Transverse colon (tissue), 4 donors: Measurements from ENCODE around the gene GMCL1. TPM values are rescaled to one million over a fixed set of nuclear protein-coding genes. Genes with fewer than 3 reads are reported as not detected.
"Not testable (repeated sequence)": the region's sequence is repeated elsewhere in the genome, so short reads cannot be mapped to it uniquely, and the experiment has no call there.

ENCODE experiments used
- DNase-seq: peaks from one replicate; pipeline ENCODE4 v3.0.0-alpha.2; 2019
- H3K27ac ChIP-seq, 4 donors: fragments of 200-600 bp; sonication (generic); 2 replicates each; pipeline ENCODE4 v1.5.1; 2016 to 2018; ENCODE audit warnings: inconsistent platforms in 4 of 4
- H3K27me3 ChIP-seq: fragments of 200-600 bp; sonication (generic); 2 replicates; pipeline ENCODE4 v1.5.1; 2017; ENCODE audit warnings: inconsistent platforms
- H3K36me3 ChIP-seq, 4 donors: fragments of 200-600 bp; sonication (generic); 2 replicates each; pipeline ENCODE4 v1.5.1; 2017 to 2019; ENCODE audit warnings: inconsistent platforms in 4 of 4
- H3K4me1 ChIP-seq, 4 donors: fragments of 200-600 bp; sonication (generic); 2 replicates each; pipeline ENCODE4 v1.5.1; 2017 to 2020; ENCODE audit warnings: inconsistent platforms in 4 of 4
- H3K4me3 ChIP-seq, 4 donors: fragments of 200-600 bp; sonication (generic); 1 replicate in 1 of 4; 2 replicates in 3 of 4; pipeline versions ENCODE4 v1.5.1 to v1.6.1; 2017 to 2019; ENCODE audit warnings: inconsistent platforms in 4 of 4
- H3K9me3 ChIP-seq, 2 donors: fragments of 200-600 bp; sonication (generic); 2 replicates each; pipeline ENCODE4 v1.5.1; 2017 to 2019; ENCODE audit warnings: inconsistent platforms in 2 of 2
- EP300 ChIP-seq: sonication (generic); formaldehyde crosslinking; IDR thresholded peaks from one replicate; pipeline ENCODE4 v1.6.1; 2017; ENCODE audit warnings: antibody characterized with exemption, low read depth
- POLR2A ChIP-seq: fragments of 450-650 bp; IDR thresholded peaks from one replicate; pipeline ENCODE4 v1.6.1; 2016; ENCODE audit warnings: antibody characterized with exemption, mild to moderate bottlenecking, moderate library complexity
- POLR2AphosphoS5 ChIP-seq, 3 donors: sonication (generic); formaldehyde crosslinking; IDR thresholded peaks; one replicate each; pipeline ENCODE4 v1.6.1; 2016; ENCODE audit warnings: antibody characterized with exemption in 3 of 3
- WGBS, 2 donors: methylation state at CpG; one replicate each; pipeline ENCODE4 v1.1.5; 2018; ENCODE audit warnings: low coverage in 1 of 2; 5-methylcytosine and 5-hydroxymethylcytosine counted together
- in situ Hi-C, 4 donors: fragments of 200-750 bp; cut with MboI; loops; one replicate each; pipeline versions ENCODE4 v1.15.0 to v1.15.1; 2017; ENCODE audit warnings: low sequenced_read_pairs in 3 of 4, low pct_ligation_motif_present in 1 of 4, low pct_unique_long_range_greater_than_20kb in 1 of 4
- intact Hi-C: fragments of 100-400 bp; cut with DNase I; formaldehyde crosslinking; loops from one replicate; pipeline ENCODE4 v1.15.1; 2023; ENCODE audit warnings: low total_unique reads
- total RNA-seq, 4 donors: library from RNA; depleted of rRNA; stranded (reverse); fragments of >200 nt; gene quantifications; one replicate each; pipeline ENCODE4 v1.1.0, GENCODE V29; 2016
- TF ChIP-seq, protein P1 (sequence below), 5 experiments: fragments of 200-600 bp in 3 of 5; fragments of 450-650 bp in 2 of 5; sonication (generic) in 3 of 5; IDR thresholded peaks; 1 replicate in 2 of 5; 2 replicates in 3 of 5; pipeline ENCODE4 v1.5.1; 2016 to 2017; ENCODE audit warnings: antibody characterized with exemption in 5 of 5, inconsistent platforms in 3 of 5, mild to moderate bottlenecking in 2 of 5, moderate library complexity in 1 of 5

Gene GMCL1
- total RNA-seq, 4 donors from 2014 or later = 5.0 to 82.3 (median 20.9) TPM

DNA sequence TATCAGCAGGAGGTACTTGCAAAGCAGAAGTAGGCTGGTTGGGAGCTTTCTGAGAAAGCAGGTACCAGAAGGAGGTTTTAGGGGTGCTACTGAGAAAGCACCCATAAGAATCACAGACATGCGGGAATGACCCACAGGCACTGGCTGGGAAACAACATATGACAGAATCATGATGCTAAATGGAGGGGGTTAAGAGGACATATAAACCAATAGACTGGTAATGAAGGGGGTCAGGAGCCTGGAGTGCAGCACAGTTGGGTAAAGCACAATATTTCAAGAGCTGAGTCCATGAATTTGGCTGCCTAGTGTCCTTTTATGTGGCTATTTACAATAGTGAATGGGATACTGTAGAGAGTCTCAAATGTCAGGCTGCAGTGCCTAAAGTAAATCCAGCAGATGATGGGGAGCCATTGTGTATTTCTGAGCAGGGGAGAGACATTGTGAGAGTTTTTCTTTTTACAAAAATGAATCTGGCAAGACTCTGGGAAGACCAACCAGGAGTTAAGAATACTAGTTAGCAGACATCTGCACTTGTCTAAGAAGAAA, 27.6 kb upstream of the GMCL1 start:
- no peaks in the 10 kb centered on the region for H3K27me3 ChIP-seq
- in situ Hi-C loops = loop anchor here (25.0 kb wide), 1 partner anchor 240 kb away; no protein-coding TSS in a partner anchor
- no peak for DNase-seq
- no peak overlapping the region for H3K4me3 ChIP-seq
- peaks cover 15 to 31% (median 24%) of the 10 kb centered on the region in 4 donors for H3K4me1 ChIP-seq
- H3K27ac ChIP-seq = no peak overlapping the region
- TF ChIP-seq POLR2A = no peak
- TF ChIP-seq, protein P1, sequence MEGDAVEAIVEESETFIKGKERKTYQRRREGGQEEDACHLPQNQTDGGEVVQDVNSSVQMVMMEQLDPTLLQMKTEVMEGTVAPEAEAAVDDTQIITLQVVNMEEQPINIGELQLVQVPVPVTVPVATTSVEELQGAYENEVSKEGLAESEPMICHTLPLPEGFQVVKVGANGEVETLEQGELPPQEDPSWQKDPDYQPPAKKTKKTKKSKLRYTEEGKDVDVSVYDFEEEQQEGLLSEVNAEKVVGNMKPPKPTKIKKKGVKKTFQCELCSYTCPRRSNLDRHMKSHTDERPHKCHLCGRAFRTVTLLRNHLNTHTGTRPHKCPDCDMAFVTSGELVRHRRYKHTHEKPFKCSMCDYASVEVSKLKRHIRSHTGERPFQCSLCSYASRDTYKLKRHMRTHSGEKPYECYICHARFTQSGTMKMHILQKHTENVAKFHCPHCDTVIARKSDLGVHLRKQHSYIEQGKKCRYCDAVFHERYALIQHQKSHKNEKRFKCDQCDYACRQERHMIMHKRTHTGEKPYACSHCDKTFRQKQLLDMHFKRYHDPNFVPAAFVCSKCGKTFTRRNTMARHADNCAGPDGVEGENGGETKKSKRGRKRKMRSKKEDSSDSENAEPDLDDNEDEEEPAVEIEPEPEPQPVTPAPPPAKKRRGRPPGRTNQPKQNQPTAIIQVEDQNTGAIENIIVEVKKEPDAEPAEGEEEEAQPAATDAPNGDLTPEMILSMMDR (IDR thresholded peaks at IDR 0.05) = no peak
- TF ChIP-seq EP300 = no peak
- no peak for TF ChIP-seq POLR2AphosphoS5 (IDR thresholded peaks at IDR 0.05)
- 96 to 100% methylated on average over 1 of the region's 1 CpG for WGBS, 2 donors
- intact Hi-C loops = no loop called here
- H3K9me3 ChIP-seq = no peaks in the 10 kb centered on the region
- peaks cover 0 to 17% (median 8%) of the 10 kb centered on the region in 4 donors for H3K36me3 ChIP-seq

DNA sequence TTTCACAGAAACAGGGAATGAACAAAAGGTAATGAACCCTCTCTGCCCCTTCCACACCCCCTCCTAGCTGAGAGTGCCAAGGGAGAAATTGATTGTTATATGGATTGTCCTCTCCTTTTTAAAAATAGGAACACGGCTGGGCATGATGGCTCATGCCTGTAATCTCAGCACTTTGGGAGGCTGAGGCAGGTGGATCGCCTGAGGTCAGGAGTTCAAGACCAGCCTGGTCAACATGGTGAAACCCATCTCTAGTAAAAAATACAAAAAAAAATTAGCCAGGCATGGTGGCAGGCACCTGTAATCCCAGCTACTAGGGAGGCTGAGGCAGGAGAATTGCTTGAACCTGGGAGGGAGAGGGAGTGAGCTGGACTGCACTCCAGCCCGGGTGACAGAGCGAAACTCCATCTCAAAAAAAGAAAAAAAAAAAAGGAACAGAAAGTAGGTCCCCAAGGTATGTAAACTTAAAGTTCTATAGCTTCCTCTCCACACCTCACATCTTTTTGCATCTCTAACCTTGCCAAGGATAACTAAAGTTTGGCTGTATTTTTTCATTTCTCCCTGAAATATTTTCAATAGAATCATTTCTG, 26.6 kb upstream of the GMCL1 start:
- H3K9me3 ChIP-seq, DNase-seq, H3K27ac ChIP-seq, H3K27me3 ChIP-seq, intact Hi-C loops, H3K4me3 ChIP-seq: not testable (repeated sequence)
- H3K4me1 ChIP-seq = peaks cover 12 to 21% (median 17%) of the 10 kb centered on the region in 4 donors
- in situ Hi-C loops = loop anchor here (25.0 kb wide), 1 partner anchor 241 kb away; no protein-coding TSS in a partner anchor
- H3K36me3 ChIP-seq = peaks cover 0 to 28% (median 12%) of the 10 kb centered on the region in 4 donors
- 73 to 93% methylated on average over 2 to 4 of the region's 4 CpGs for WGBS, 2 donors

DNA sequence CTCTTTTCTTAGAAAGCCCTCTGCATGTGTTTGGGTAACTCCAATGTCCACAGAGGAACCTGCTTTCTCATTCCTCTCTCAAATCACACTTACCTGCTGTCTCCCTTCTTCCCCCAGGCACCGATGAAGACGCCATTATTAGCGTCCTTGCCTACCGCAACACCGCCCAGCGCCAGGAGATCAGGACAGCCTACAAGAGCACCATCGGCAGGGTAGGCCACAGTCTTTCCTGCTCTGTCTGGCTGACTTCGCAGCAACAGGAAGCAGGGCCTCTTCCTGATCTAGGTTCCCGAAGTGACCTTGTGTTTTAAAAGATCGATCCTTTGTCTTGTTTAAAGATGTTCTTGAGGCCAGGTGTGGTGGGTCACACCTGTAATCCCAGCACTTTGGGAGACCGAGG, 25.0 kb upstream of the GMCL1 start:
- no peaks in the 10 kb centered on the region for H3K9me3 ChIP-seq
- H3K27ac ChIP-seq = no peak overlapping the region
- H3K4me1 ChIP-seq = peaks cover 0 to 5% (median 2%) of the 10 kb centered on the region in 4 donors
- H3K4me3 ChIP-seq = no peak overlapping the region
- TF ChIP-seq EP300 = no peak
- TF ChIP-seq, protein P1 (IDR thresholded peaks at IDR 0.05) = no peak
- no peak for TF ChIP-seq POLR2AphosphoS5 (IDR thresholded peaks at IDR 0.05)
- TF ChIP-seq POLR2A = no peak
- in situ Hi-C loops (loop anchor here (25.0 kb wide), 1 partner anchor 242 kb away; no protein-coding TSS in a partner anchor), intact Hi-C loops (no loop called here)
- H3K36me3 ChIP-seq = peaks cover 0 to 34% (median 12%) of the 10 kb centered on the region in 4 donors
- H3K27me3 ChIP-seq = no peaks in the 10 kb centered on the region
- no peak for DNase-seq
- 73 to 89% methylated on average over 8 to 11 of the region's 11 CpGs for WGBS, 2 donors

DNA sequence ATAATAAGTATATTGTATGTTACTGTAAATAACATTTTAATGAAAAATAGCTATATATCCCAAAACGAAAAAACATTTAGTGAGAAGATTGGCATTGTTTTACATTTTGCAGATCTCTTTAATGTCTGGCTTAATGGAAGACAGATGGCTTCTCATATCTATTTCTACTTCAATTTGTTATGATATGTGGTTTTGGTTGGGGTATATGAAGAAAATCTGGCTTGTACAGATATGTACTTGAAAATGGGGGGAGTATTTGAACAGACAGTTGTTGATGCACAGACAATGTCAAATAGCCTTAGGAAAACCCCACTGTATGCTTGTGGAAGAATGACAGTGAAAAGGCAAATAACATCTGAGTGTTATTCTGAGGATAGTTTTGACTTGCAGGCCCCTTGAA, 23.6 kb upstream of the GMCL1 start:
- H3K36me3 ChIP-seq = peaks cover 0 to 38% (median 18%) of the 10 kb centered on the region in 4 donors
- H3K27me3 ChIP-seq = no peaks in the 10 kb centered on the region
- no peaks in the 10 kb centered on the region for H3K4me1 ChIP-seq
- no peak overlapping the region for H3K4me3 ChIP-seq
- intact Hi-C loops = no loop called here
- WGBS, 2 donors = 88 to 94% methylated on average over 1 of the region's 1 CpG
- TF ChIP-seq EP300 (no peak), POLR2AphosphoS5 (IDR thresholded peaks at IDR 0.05) (no peak), POLR2A (no peak)
- TF ChIP-seq, protein P1 (IDR thresholded peaks at IDR 0.05) = no peak
- in situ Hi-C loops = loop anchor here (5.0 to 25.0 kb wide), 2 partner anchors 79 to 244 kb away; no protein-coding TSS in a partner anchor
- H3K27ac ChIP-seq = no peak overlapping the region
- H3K9me3 ChIP-seq = no peaks in the 10 kb centered on the region
- no peak for DNase-seq
